GM23248 (cell line): ENCODE data around the gene FMO5. TPM values are rescaled to one million over a fixed set of nuclear protein-coding genes. Genes with fewer than 3 reads are reported as not detected.
"Not testable (repeated sequence)": the region's sequence is repeated elsewhere in the genome, so short reads cannot be mapped to it uniquely, and the experiment has no call there.

Experiments
- DNase-seq: peaks from one replicate; pipeline ENCODE4 v3.0.0-alpha.2; 2015
- H2AFZ ChIP-seq: fragments of 200-600 bp; sonication (generic); 2 replicates; pipeline ENCODE4 v1.6.1; 2016; ENCODE audit warnings: antibody characterized with exemption
- H3F3A ChIP-seq: fragments of 200-600 bp; sonication (generic); 2 replicates; pipeline ENCODE4 v1.6.1; 2016; ENCODE audit warnings: mild to moderate bottlenecking, antibody characterized with exemption, mixed run types; ENCODE audit not compliant: insufficient read depth
- H3K27ac ChIP-seq: fragments of 200-600 bp; sonication (generic); 2 replicates; pipeline ENCODE4 v1.5.1; 2016; ENCODE audit warnings: mild to moderate bottlenecking
- H3K27me3 ChIP-seq: fragments of 200-600 bp; sonication (generic); replicated peaks from 2 replicates; pipeline ENCODE4 v1.6.1; 2016; ENCODE audit warnings: mild to moderate bottlenecking; ENCODE audit not compliant: insufficient read depth
- H3K36me3 ChIP-seq: fragments of 200-600 bp; sonication (generic); 2 replicates; pipeline ENCODE4 v1.6.1; 2016; ENCODE audit warnings: low read depth, mild to moderate bottlenecking
- H3K4me1 ChIP-seq: fragments of 200-600 bp; sonication (generic); 2 replicates; pipeline ENCODE4 v1.6.1; 2016; ENCODE audit warnings: mild to moderate bottlenecking; ENCODE audit not compliant: insufficient read depth
- H3K4me2 ChIP-seq: fragments of 200-600 bp; sonication (generic); one replicate; pipeline ENCODE4 v1.6.1; 2016; ENCODE audit warnings: mild to moderate bottlenecking; ENCODE audit not compliant: unreplicated experiment
- H3K4me3 ChIP-seq: fragments of 200-600 bp; sonication (generic); 2 replicates; pipeline ENCODE4 v1.5.1; 2016; ENCODE audit warnings: mild to moderate bottlenecking
- H3K79me2 ChIP-seq: fragments of 200-600 bp; sonication (generic); 2 replicates; pipeline ENCODE4 v1.6.1; 2016; ENCODE audit warnings: mild to moderate bottlenecking; ENCODE audit not compliant: insufficient read depth
- H3K9ac ChIP-seq: fragments of 200-600 bp; sonication (generic); 2 replicates; pipeline ENCODE4 v1.6.1; 2016; ENCODE audit warnings: mild to moderate bottlenecking
- H3K9me2 ChIP-seq: fragments of 200-600 bp; sonication (generic); 2 replicates; pipeline ENCODE4 v1.6.1; 2016; ENCODE audit warnings: mixed run types, mild to moderate bottlenecking, moderate library complexity; ENCODE audit not compliant: insufficient read depth
- H3K9me3 ChIP-seq: fragments of 200-600 bp; sonication (generic); one replicate; pipeline ENCODE4 v1.6.1; 2017; ENCODE audit warnings: low read depth
- H4K20me1 ChIP-seq: fragments of 200-600 bp; sonication (generic); 2 replicates; pipeline ENCODE4 v1.6.0; 2016; ENCODE audit not compliant: insufficient read depth
- EZH2 ChIP-seq: fragments of 200-600 bp; sonication (generic); IDR thresholded peaks from 2 replicates; pipeline ENCODE4 v1.6.1; 2018; ENCODE audit warnings: antibody characterized with exemption, mild to moderate bottlenecking; ENCODE audit not compliant: insufficient read depth, poor library complexity, severe bottlenecking
- EZH2phosphoT487 ChIP-seq: fragments of 200-600 bp; sonication (generic); IDR thresholded peaks from 2 replicates; pipeline ENCODE4 v1.6.1; 2018; ENCODE audit warnings: antibody characterized with exemption, moderate library complexity, mild to moderate bottlenecking, low read depth; ENCODE audit not compliant: insufficient read depth
- WGBS, 2 experiments: methylation state at CpG; one replicate each; pipeline ENCODE4 v1.1.6; 2015 to 2017; ENCODE audit warnings: low lambda C conversion rate in 2 of 2, low coverage in 1 of 2; ENCODE audit errors: missing lambda C conversion rate in 2 of 2; 5-methylcytosine and 5-hydroxymethylcytosine counted together
- in situ Hi-C: fragments of 300-500 bp; cut with MboI; formaldehyde crosslinking; loops from 2 replicates; pipeline ENCODE4 v1.15.0; 2020
- polyA plus RNA-seq: library from polyadenylated mRNA; unstranded; fragments of >200 nt; fragmentation: Nextera tagmentation; extraction: Ambion mirVana; gene quantifications from 2 replicates; pipeline ENCODE4 v1.2.1, GENCODE V29; 2016
- total RNA-seq: library from RNA; depleted of rRNA; stranded (reverse); fragments of >200 nt; shearing (Covaris generic); gene quantifications from 2 replicates; pipeline ENCODE4 v1.2.3, GENCODE V29; 2014

Gene FMO5
- total and polyA plus RNA-seq, 2 experiments from 2014 or later: 1.2 to 4.9 TPM

- no peak for DNase-seq
These were observed 13.1 kb upstream of the FMO5 start for GRCh38 chr1:147238053-147238902.

GRCh38 chr1:147236959-147237791, 12.0 kb upstream of the FMO5 start:
- H3K9me2 ChIP-seq: no peaks in the 10 kb centered on the region
- WGBS, 2 experiments: 31 to 43% methylated on average over 3 of the region's 3 CpGs
- H2AFZ ChIP-seq: no peak overlapping the region
- no peaks in the 10 kb centered on the region for H3F3A ChIP-seq
- H3K4me1 ChIP-seq: no peaks in the 10 kb centered on the region
- H3K4me2 ChIP-seq: no peak overlapping the region
- no peaks in the 10 kb centered on the region for H3K79me2 ChIP-seq
- TF ChIP-seq EZH2 (no peak), EZH2phosphoT487 (no peak)
- no peaks in the 10 kb centered on the region for H3K9me3 ChIP-seq
- H3K27ac ChIP-seq: no peak overlapping the region
- H3K4me3 ChIP-seq: no peak overlapping the region
- no peak for DNase-seq
- H3K36me3 ChIP-seq: no peaks in the 10 kb centered on the region
- no peaks in the 10 kb centered on the region for H4K20me1 ChIP-seq
- no peaks in the 10 kb centered on the region for H3K27me3 ChIP-seq
- in situ Hi-C loops: no loop called here
- H3K9ac ChIP-seq: no peak overlapping the region

More at GRCh38 chr1:147238053-147238902, 13.1 kb upstream of the FMO5 start:
- H3K4me3 ChIP-seq: no peak overlapping the region
- TF ChIP-seq EZH2 (no peak), EZH2phosphoT487 (no peak)
- H3K36me3 ChIP-seq: no peaks in the 10 kb centered on the region
- in situ Hi-C loops: no loop called here
- no peaks in the 10 kb centered on the region for H4K20me1 ChIP-seq
- no peak overlapping the region for H3K4me2 ChIP-seq
- H3K9ac ChIP-seq: no peak overlapping the region
- 46 to 60% methylated on average over 3 of the region's 3 CpGs for WGBS, 2 experiments
- H3K4me1 ChIP-seq: no peaks in the 10 kb centered on the region
- H3K79me2 ChIP-seq: peaks cover under 1% of the 10 kb centered on the region
- H3F3A ChIP-seq: no peaks in the 10 kb centered on the region
- no peak overlapping the region for H2AFZ ChIP-seq
- H3K27me3 ChIP-seq: no peaks in the 10 kb centered on the region
- no peaks in the 10 kb centered on the region for H3K9me2 ChIP-seq
- no peaks in the 10 kb centered on the region for H3K9me3 ChIP-seq
- H3K27ac ChIP-seq: no peak overlapping the region

- TF ChIP-seq EZH2phosphoT487 (no peak), EZH2 (no peak)
- no peak overlapping the region for H2AFZ ChIP-seq
- DNase-seq: no peak
- H4K20me1 ChIP-seq: no peaks in the 10 kb centered on the region
- no peaks in the 10 kb centered on the region for H3F3A ChIP-seq
- no peak overlapping the region for H3K27ac ChIP-seq
- no peaks in the 10 kb centered on the region for H3K9me3 ChIP-seq
- no peak overlapping the region for H3K9ac ChIP-seq
- in situ Hi-C loops: no loop called here
- no peaks in the 10 kb centered on the region for H3K9me2 ChIP-seq
- no peaks in the 10 kb centered on the region for H3K79me2 ChIP-seq
- no peaks in the 10 kb centered on the region for H3K4me1 ChIP-seq
- no peak overlapping the region for H3K4me2 ChIP-seq
- H3K4me3 ChIP-seq: no peak overlapping the region
- no peaks in the 10 kb centered on the region for H3K27me3 ChIP-seq
- 75 to 87% methylated on average over 2 of the region's 2 CpGs for WGBS, 2 experiments
- H3K36me3 ChIP-seq: no peaks in the 10 kb centered on the region
These were observed 11.3 kb upstream of the FMO5 start for GRCh38 chr1:147236448-147236847.

- Histone ChIP-seq H3K79me2 (no peaks in the 10 kb centered on the region), H4K20me1 (no peaks in the 10 kb centered on the region), H2AFZ (no peak overlapping the region), H3K4me1 (no peaks in the 10 kb centered on the region), H3K4me3 (no peak overlapping the region), H3K9me2 (no peaks in the 10 kb centered on the region), H3K27ac (no peak overlapping the region), H3K27me3 (no peaks in the 10 kb centered on the region), H3K4me2 (no peak overlapping the region), H3K9ac (no peak overlapping the region), H3K36me3 (no peaks in the 10 kb centered on the region), H3F3A (no peaks in the 10 kb centered on the region), H3K9me3 (no peaks in the 10 kb centered on the region)
- DNase-seq: no peak
- in situ Hi-C loops: no loop called here
- WGBS, 2 experiments: 57 to 92% methylated on average over 1 of the region's 1 CpG
- TF ChIP-seq EZH2phosphoT487 (no peak), EZH2 (no peak)
These were observed 10.7 kb upstream of the FMO5 start for GRCh38 chr1:147235822-147236221.

- H3F3A ChIP-seq, H3K79me2 ChIP-seq, H3K4me3 ChIP-seq, H4K20me1 ChIP-seq, H3K36me3 ChIP-seq, H2AFZ ChIP-seq, H3K9ac ChIP-seq, H3K9me3 ChIP-seq, H3K4me1 ChIP-seq, H3K27ac ChIP-seq, DNase-seq, in situ Hi-C loops, H3K27me3 ChIP-seq, H3K4me2 ChIP-seq, H3K9me2 ChIP-seq: not testable (repeated sequence)
- 79 to 86% methylated on average over 7 to 8 of the region's 8 CpGs for WGBS, 2 experiments
These were observed 8.8 kb upstream of the FMO5 start for GRCh38 chr1:147233903-147234302.

- DNase-seq, H3K4me1 ChIP-seq, H3K9ac ChIP-seq, H3K36me3 ChIP-seq, H3K4me2 ChIP-seq, in situ Hi-C loops, H2AFZ ChIP-seq, H3K27ac ChIP-seq, H3K9me3 ChIP-seq, H4K20me1 ChIP-seq, H3K9me2 ChIP-seq, H3F3A ChIP-seq, H3K79me2 ChIP-seq, H3K27me3 ChIP-seq, H3K4me3 ChIP-seq: not testable (repeated sequence)
- 79 to 80% methylated on average over 5 of the region's 5 CpGs for WGBS, 2 experiments
These were observed 5.9 kb upstream of the FMO5 start for GRCh38 chr1:147231032-147231431.
